ENCODE data around the gene PHF3.
"Not testable (repeated sequence)": the region's sequence is repeated elsewhere in the genome, so short reads cannot be mapped to it uniquely, and the experiment has no call there.

The PHF3 gene

DNA sequence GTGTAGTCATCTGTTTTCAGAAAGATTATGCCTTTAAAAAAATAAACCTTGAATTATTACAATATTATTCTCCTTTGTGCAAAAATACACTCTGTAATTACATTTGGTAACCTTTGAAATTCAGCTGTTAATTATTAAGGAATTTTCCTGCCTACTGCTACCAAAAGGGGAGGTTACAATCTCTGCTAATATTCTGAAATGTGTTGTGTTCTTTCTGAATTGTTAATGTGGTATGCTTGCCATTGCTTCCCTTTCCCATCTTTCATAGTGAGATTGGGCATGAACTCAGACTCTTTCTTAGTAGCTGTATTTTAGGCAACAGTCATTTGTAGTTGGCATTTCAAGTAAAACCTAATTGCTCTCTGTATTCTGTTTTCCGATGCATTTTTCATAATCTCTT is 73.0 kb downstream of the PHF3 start:
- H3K9me3 ChIP-seq (ENCODE audit: control insufficient read depth, insufficient read depth, low read depth, low read length), result no peaks in the 10 kb centered on the region
- peaks cover 93% of the 10 kb centered on the region for H3K36me3 ChIP-seq (ENCODE audit: control insufficient read depth, insufficient read depth, low read length)
- no peak overlapping the region for H3K4me3 ChIP-seq (ENCODE audit: low read depth, low read length)
- H3K27me3 ChIP-seq (ENCODE audit: control insufficient read depth, insufficient read depth, low read length), result no peaks in the 10 kb centered on the region
- H3K27ac ChIP-seq (ENCODE audit: low read depth, low read length), result no peak overlapping the region
- H3K4me1 ChIP-seq (ENCODE audit: control insufficient read depth, insufficient read depth, low read length), result no peaks in the 10 kb centered on the region
- no peak overlapping the region for H3K9ac ChIP-seq (ENCODE audit: low read length)

DNA sequence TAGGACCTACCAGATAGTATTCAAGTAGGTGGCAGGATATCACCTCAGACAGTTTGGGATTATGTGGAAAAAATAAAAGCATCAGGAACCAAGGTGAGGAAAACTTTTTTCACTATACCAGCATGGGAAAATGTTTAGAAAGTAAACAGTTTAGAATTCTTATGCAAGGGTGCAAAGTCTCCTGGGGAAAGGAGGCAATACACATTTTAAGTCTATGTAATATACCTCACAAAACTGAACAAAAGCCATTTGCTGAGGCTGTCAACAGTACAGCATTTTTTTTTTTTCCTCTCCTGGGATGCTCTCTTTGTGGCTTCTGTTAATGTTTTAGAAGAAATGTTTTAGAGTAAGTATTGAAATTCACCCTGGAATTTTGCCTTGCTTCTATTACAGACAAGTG is 73.5 kb downstream of the PHF3 start:
- Histone ChIP-seq H3K4me1 (ENCODE audit: control insufficient read depth, insufficient read depth, low read length) (no peaks in the 10 kb centered on the region), H3K36me3 (ENCODE audit: control insufficient read depth, insufficient read depth, low read length) (peaks cover 90% of the 10 kb centered on the region), H3K9me3 (ENCODE audit: control insufficient read depth, insufficient read depth, low read depth, low read length) (no peaks in the 10 kb centered on the region)

GRCh38 chr6:63713332-63713731 is 77.7 kb downstream of the PHF3 start:
- Histone ChIP-seq H3K4me3 (ENCODE audit: low read depth, low read length) (no peak overlapping the region), H3K9ac (ENCODE audit: low read length) (no peak overlapping the region), H3K27me3 (ENCODE audit: control insufficient read depth, insufficient read depth, low read length) (no peaks in the 10 kb centered on the region), H3K36me3 (ENCODE audit: control insufficient read depth, insufficient read depth, low read length) (peaks cover 53% of the 10 kb centered on the region), H3K27ac (ENCODE audit: low read depth, low read length) (no peak overlapping the region), H3K4me1 (ENCODE audit: control insufficient read depth, insufficient read depth, low read length) (no peaks in the 10 kb centered on the region), H3K9me3 (ENCODE audit: control insufficient read depth, insufficient read depth, low read depth, low read length) (no peaks in the 10 kb centered on the region)

More for the DNA sequence above, 73.5 kb downstream of the PHF3 start:
- H3K4me3 ChIP-seq (ENCODE audit: low read depth, low read length), result no peak overlapping the region
- no peak overlapping the region for H3K27ac ChIP-seq (ENCODE audit: low read depth, low read length)
- no peak overlapping the region for H3K9ac ChIP-seq (ENCODE audit: low read length)
- no peaks in the 10 kb centered on the region for H3K27me3 ChIP-seq (ENCODE audit: control insufficient read depth, insufficient read depth, low read length)

DNA sequence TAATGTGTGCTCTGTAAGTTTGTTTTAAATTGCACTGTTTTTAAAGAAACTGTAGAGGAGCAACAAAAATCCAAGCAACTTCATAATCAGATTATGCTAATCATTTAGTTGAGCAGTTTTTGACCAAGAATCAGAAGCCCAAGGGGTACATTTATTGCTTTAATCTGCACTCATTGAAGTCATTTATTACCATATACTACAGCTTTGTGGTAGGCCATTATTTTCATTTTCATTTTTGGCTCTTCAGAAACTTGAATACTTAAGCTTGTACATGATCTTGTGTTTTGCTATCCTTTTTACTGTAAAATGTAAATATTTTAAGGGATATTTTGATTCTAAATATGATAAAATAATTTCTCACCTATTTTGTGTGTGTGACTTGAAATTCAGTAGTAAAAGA is 78.5 kb downstream of the PHF3 start:
- no peaks in the 10 kb centered on the region for H3K9me3 ChIP-seq (ENCODE audit: control insufficient read depth, insufficient read depth, low read depth, low read length)
- H3K27me3 ChIP-seq (ENCODE audit: control insufficient read depth, insufficient read depth, low read length), result no peaks in the 10 kb centered on the region
- H3K4me1 ChIP-seq (ENCODE audit: control insufficient read depth, insufficient read depth, low read length), result no peaks in the 10 kb centered on the region
- H3K27ac ChIP-seq (ENCODE audit: low read depth, low read length), result no peak overlapping the region
- H3K4me3 ChIP-seq (ENCODE audit: low read depth, low read length), result no peak overlapping the region
- H3K36me3 ChIP-seq (ENCODE audit: control insufficient read depth, insufficient read depth, low read length), result peaks cover 47% of the 10 kb centered on the region
- H3K9ac ChIP-seq (ENCODE audit: low read length), result no peak overlapping the region

- Histone ChIP-seq H3K36me3 (ENCODE audit: control insufficient read depth, insufficient read depth, low read length) (peaks cover 26% of the 10 kb centered on the region), H3K4me3 (ENCODE audit: low read depth, low read length) (no peak overlapping the region), H3K27me3 (ENCODE audit: control insufficient read depth, insufficient read depth, low read length) (no peaks in the 10 kb centered on the region), H3K27ac (ENCODE audit: low read depth, low read length) (no peak overlapping the region), H3K9me3 (ENCODE audit: control insufficient read depth, insufficient read depth, low read depth, low read length) (no peaks in the 10 kb centered on the region), H3K9ac (ENCODE audit: low read length) (no peak overlapping the region), H3K4me1 (ENCODE audit: control insufficient read depth, insufficient read depth, low read length) (no peaks in the 10 kb centered on the region)
Observed at GRCh38 chr6:63716169-63716568, 80.6 kb downstream of the PHF3 start.

DNA sequence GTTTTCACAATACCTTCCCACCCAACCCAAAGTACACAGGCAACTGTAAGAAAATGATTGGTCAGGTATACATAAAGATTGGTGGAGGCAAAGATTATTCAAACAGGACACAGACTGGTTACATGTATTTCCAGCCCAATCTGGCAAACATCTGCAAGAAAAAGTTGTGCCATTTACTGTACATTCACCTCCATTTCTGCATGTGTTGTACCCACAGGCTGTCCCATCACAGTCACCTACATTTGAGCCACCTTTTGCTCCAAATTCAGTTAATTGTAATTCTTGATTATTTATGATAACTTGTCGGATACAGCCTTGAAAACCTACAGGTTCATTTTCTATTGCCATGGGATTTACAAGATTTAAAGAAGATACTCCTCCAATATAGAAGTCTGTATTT is 85.6 kb downstream of the PHF3 start:
- Histone ChIP-seq H3K9ac (ENCODE audit: low read length) (no peak overlapping the region), H3K4me1 (ENCODE audit: control insufficient read depth, insufficient read depth, low read length) (no peaks in the 10 kb centered on the region), H3K27me3 (ENCODE audit: control insufficient read depth, insufficient read depth, low read length) (no peaks in the 10 kb centered on the region), H3K9me3 (ENCODE audit: control insufficient read depth, insufficient read depth, low read depth, low read length) (no peaks in the 10 kb centered on the region), H3K4me3 (ENCODE audit: low read depth, low read length) (no peak overlapping the region), H3K36me3 (ENCODE audit: control insufficient read depth, insufficient read depth, low read length) (no peaks in the 10 kb centered on the region), H3K27ac (ENCODE audit: low read depth, low read length) (no peak overlapping the region)

- Histone ChIP-seq H3K4me1 (ENCODE audit: control insufficient read depth, insufficient read depth, low read length) (no peaks in the 10 kb centered on the region), H3K9ac (ENCODE audit: low read length) (no peak overlapping the region), H3K27ac (ENCODE audit: low read depth, low read length) (no peak overlapping the region), H3K4me3 (ENCODE audit: low read depth, low read length) (no peak overlapping the region), H3K27me3 (ENCODE audit: control insufficient read depth, insufficient read depth, low read length) (no peaks in the 10 kb centered on the region), H3K9me3 (ENCODE audit: control insufficient read depth, insufficient read depth, low read depth, low read length) (no peaks in the 10 kb centered on the region), H3K36me3 (ENCODE audit: control insufficient read depth, insufficient read depth, low read length) (no peaks in the 10 kb centered on the region)
Observed at GRCh38 chr6:63724721-63725120, 89.1 kb downstream of the PHF3 start.

- H3K27ac ChIP-seq (ENCODE audit: low read depth, low read length), result no peak overlapping the region
- no peaks in the 10 kb centered on the region for H3K4me1 ChIP-seq (ENCODE audit: control insufficient read depth, insufficient read depth, low read length)
- no peak overlapping the region for H3K9ac ChIP-seq (ENCODE audit: low read length)
- H3K4me3 ChIP-seq (ENCODE audit: low read depth, low read length), result no peak overlapping the region
- no peaks in the 10 kb centered on the region for H3K27me3 ChIP-seq (ENCODE audit: control insufficient read depth, insufficient read depth, low read length)
- no peaks in the 10 kb centered on the region for H3K9me3 ChIP-seq (ENCODE audit: control insufficient read depth, insufficient read depth, low read depth, low read length)
- H3K36me3 ChIP-seq (ENCODE audit: control insufficient read depth, insufficient read depth, low read length), result no peaks in the 10 kb centered on the region
Observed at GRCh38 chr6:63730311-63730710, 94.7 kb downstream of the PHF3 start.

DNA sequence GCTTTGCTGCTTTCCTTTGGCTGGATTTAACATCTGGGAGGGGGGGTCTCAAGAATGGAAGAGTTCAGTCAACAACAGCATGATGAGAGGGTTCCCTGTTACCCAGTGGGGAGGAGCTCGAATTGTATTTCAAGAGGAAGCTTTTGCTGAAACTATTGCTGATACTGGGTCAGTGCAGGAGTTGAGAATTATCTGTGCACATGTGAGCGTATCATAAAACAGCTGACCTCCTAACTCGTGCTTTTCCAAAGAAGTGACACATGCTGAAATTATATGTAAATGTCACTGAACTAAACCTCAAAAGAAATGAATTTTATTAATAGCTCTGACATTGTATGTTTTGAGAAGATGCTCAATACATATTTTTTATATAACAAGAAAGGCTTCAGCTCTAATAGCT is 96.3 kb downstream of the PHF3 start:
- H3K4me1 ChIP-seq (ENCODE audit: control insufficient read depth, insufficient read depth, low read length), result no peaks in the 10 kb centered on the region
- no peaks in the 10 kb centered on the region for H3K36me3 ChIP-seq (ENCODE audit: control insufficient read depth, insufficient read depth, low read length)
- no peaks in the 10 kb centered on the region for H3K9me3 ChIP-seq (ENCODE audit: control insufficient read depth, insufficient read depth, low read depth, low read length)
- no peaks in the 10 kb centered on the region for H3K27me3 ChIP-seq (ENCODE audit: control insufficient read depth, insufficient read depth, low read length)
- H3K27ac ChIP-seq (ENCODE audit: low read depth, low read length), result no peak overlapping the region
- H3K9ac ChIP-seq (ENCODE audit: low read length), result no peak overlapping the region
- no peak overlapping the region for H3K4me3 ChIP-seq (ENCODE audit: low read depth, low read length)

DNA sequence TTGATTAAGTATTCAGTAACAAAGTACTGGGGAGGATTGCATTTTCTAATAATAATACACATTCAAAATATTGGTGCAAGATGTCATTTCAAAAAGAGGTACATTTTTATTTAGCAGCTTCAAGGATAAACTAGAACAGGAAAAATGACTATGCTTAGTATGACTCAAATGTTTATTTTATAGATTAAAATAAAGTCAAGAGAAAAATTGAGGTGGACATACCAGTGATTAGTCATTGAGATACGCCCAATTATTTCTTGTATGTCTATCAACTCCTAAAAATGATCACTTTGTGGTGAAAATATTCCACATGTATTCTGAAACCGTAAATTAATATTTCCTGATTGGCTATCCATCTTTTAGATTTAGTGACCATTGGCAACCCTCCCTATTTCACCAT is 96.7 kb downstream of the PHF3 start:
- Histone ChIP-seq H3K9ac (ENCODE audit: low read length) (no peak overlapping the region), H3K9me3 (ENCODE audit: control insufficient read depth, insufficient read depth, low read depth, low read length) (no peaks in the 10 kb centered on the region), H3K4me1 (ENCODE audit: control insufficient read depth, insufficient read depth, low read length) (no peaks in the 10 kb centered on the region), H3K4me3 (ENCODE audit: low read depth, low read length) (no peak overlapping the region), H3K27me3 (ENCODE audit: control insufficient read depth, insufficient read depth, low read length) (no peaks in the 10 kb centered on the region), H3K27ac (ENCODE audit: low read depth, low read length) (no peak overlapping the region), H3K36me3 (ENCODE audit: control insufficient read depth, insufficient read depth, low read length) (no peaks in the 10 kb centered on the region)

GRCh38 chr6:63734923-63735322 is 99.3 kb downstream of the PHF3 start:
- no peaks in the 10 kb centered on the region for H3K27me3 ChIP-seq (ENCODE audit: control insufficient read depth, insufficient read depth, low read length)
- no peaks in the 10 kb centered on the region for H3K36me3 ChIP-seq (ENCODE audit: control insufficient read depth, insufficient read depth, low read length)
- no peaks in the 10 kb centered on the region for H3K9me3 ChIP-seq (ENCODE audit: control insufficient read depth, insufficient read depth, low read depth, low read length)
- H3K4me3 ChIP-seq (ENCODE audit: low read depth, low read length), result no peak overlapping the region
- H3K4me1 ChIP-seq (ENCODE audit: control insufficient read depth, insufficient read depth, low read length), result no peaks in the 10 kb centered on the region
- no peak overlapping the region for H3K9ac ChIP-seq (ENCODE audit: low read length)
- no peak overlapping the region for H3K27ac ChIP-seq (ENCODE audit: low read depth, low read length)

DNA sequence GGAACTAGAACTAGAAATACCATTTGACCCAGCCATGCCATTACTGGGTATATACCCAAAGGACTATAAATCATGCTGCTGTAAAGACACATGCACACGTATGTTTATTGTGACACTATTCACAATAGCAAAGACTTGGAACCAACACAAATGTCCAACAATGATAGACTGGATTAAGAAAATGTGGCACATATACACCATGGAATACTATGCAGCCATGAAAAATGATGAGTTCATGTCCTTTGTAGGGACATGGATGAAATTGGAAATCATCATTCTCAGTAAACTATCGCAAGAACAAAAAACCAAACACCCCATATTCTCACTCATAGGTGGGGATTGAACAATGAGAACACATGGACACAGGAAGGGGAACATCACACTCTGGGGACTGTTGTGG is 102.6 kb downstream of the PHF3 start:
- not testable (repeated sequence) for H3K9ac ChIP-seq (ENCODE audit: low read length); H3K27ac ChIP-seq (ENCODE audit: low read depth, low read length); H3K4me1 ChIP-seq (ENCODE audit: control insufficient read depth, insufficient read depth, low read length); H3K27me3 ChIP-seq (ENCODE audit: control insufficient read depth, insufficient read depth, low read length); H3K4me3 ChIP-seq (ENCODE audit: low read depth, low read length); H3K9me3 ChIP-seq (ENCODE audit: control insufficient read depth, insufficient read depth, low read depth, low read length); H3K36me3 ChIP-seq (ENCODE audit: control insufficient read depth, insufficient read depth, low read length)
